HG03060 (cell line): ENCODE results near the gene SORL1.

Source experiments
- ATAC-seq: cut with Tn5 transposase; IDR thresholded peaks from one replicate; pipeline ENCODE4 v1.9.1; 2021; ENCODE audit warnings: low read depth, moderate number of reproducible peaks; ENCODE audit not compliant: unreplicated experiment

SORL1 gene

DNA sequence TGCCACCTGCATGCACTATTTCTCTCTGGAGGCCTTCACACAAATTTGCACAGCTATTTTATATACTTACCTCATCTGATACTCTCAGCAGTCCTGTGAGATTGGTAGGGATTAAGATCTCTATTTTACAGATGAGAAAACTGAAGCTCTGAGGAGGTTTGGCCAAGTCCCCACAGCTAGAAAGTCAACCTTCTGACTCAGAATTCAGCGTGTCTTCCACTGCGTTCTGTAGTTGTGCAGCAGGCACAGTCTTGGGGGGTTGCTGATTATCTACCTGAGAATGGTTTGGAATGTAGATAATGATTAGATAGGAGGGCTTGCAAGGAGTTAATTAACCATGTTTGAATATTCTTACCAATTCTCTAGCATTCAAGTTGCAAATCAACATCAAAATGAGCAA, 2.5 kb upstream of the SORL1 start:
- no peak for ATAC-seq

DNA sequence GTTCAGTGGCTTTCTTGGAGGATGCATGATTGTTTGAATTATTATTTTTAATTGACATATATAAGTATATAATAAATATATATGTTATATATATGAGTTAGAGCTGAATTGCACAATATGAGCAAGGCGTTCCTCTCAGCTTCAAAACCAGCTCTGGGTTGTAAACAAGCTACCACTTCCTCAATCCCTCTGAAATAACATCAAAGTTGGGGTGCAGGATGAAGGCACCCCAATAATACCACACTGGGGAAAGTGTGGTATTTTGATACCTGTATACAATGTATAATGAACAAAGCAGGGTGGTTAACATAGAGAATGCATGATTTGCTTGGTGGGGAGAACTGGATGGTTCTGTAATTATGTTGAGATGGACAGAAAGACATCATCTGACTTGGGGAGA, 1.7 kb upstream of the SORL1 start:
- ATAC-seq: no peak

DNA sequence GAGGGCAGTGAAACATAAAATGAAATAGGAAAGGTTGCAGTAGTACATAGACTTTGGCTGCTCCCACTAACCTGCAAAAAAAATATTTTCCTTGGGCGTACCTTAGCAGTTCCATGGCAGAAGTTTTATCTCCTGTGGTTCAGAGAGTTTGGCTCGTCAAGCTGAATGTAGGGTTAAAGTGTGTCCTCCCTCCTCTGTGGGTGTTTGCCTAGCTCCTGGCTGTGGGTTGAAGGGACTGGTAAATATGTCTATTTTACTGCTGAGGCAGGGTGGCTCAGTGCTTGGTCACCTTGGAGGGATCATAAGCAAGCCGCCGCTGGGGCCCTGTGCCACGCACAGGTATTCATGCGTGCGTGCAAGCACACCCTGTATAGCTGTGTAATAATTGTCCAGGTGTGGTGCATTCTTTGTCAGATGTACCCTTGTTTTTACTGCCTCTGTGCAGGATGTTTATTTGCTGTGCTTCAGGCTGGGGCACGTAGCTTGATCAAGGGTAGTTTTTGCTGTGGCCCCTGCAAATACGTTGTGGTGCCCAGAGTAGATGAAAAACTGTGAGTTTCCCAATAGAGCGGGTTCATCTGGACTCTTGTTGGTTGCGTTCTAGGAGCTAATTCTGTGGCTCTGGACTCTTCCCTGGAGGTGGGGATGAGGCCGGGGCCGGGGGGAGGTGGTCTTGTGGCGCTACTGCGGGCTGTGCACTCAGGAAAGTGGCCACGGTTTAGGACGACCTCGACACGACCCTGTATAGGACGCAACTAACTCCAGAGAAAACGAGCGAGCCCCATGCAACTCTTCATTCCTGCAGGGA, 732 bp upstream of the SORL1 start:
- ATAC-seq: no peak

DNA sequence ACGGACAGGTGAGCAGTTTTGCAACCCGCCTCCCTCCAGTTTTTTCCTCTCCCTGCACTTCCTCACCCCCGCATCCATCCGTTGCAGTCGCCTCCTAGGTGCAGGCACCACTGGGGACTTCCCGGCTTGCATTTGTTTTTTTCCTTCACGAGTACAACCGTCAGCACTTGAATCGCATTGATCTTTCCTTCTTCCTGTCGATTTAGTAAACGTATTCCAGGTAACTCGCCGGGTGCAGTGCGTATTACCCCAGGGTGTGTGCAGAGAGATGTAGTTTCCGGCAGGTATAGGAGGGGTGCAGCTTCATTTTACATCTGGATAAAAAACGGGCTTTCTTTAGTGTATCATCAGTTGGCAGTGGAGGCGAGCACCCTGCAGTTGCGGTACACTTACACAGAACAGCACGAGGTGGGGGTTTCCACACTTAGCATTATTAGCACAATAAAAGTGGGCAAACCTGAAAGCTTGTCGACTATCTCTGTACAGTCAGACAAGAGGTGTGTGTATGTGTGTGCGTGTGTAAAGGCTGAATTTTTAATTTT, 566 bp downstream of the SORL1 start, which contains the start of gene SORL1-AS1:
SORL1-AS1 (minus strand) TSS at position 359 of the 542 bp plus-strand sequence.
- ATAC-seq: no peak

DNA sequence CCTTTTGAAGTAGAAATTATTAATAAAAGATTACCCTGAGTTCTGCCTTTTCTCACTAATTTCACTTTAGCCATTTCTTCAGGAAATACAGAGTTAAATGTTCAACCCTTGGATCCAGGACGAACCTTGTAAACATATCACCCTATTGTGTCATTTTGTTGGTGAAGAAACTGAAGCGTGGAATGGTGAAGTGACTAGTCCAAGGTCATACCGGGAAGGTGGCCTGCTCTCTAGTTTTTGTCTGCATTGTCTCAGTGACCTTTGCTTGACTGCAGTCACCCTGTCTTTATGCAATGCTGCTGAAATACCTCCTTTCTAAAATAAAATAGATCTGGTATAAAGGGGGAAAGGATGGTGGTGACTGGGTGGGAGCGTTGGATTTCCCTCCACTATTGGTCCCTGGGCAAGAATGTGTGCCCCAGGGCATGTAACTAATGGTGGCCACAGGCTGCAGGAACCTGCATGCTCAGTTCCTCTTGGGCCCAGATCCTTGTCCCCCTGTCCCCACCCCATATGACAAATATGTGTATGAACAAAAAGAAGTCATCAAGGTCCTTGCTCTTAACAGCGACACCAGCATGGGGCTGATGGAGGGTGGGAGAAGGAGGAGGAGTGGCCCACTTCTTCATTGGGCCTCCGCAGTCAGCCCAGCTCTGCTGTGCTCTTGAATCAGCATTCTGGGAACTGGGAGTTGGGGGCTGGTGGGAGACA, 1.6 kb downstream of the SORL1 start:
- no peak for ATAC-seq

DNA sequence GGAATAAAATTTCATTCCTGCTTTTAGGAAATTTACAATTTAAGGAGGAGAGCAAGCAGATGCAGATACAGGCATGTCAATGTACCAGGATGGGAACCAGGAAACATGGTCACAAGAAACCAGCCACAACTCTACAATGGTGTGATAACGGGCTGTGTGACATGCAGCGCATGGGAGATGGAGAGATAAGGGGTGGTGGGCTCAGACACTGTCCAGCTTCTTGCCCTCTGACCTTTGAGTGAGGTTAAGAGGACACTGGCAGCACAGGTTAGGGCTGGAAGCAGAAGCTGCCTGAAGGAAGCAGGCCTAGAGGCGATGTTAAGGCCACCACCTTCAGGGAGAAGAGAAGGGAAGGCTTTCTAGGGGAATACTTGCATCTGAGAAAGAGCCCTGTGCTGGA, 3.0 kb downstream of the SORL1 start:
- ATAC-seq: no peak

DNA sequence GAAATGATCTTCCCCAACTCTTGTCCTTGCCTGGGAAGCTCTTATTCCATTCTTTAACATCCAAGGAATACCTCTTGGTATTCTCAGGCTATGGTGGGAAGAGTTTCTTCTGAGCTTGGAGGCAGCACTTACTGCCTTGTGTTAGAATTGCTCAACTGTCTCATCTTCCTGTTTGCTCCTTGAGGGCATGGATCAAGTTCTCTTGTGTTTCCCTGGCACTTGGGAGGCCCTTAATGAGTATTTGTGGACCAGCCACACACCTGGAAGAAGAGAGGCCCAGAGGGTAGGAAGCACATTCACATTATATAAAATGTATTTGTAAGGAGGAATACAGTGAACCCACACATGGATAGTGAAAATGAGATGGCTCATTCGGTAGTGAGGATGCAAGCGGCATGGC, 4.0 kb downstream of the SORL1 start:
- ATAC-seq: no peak

DNA sequence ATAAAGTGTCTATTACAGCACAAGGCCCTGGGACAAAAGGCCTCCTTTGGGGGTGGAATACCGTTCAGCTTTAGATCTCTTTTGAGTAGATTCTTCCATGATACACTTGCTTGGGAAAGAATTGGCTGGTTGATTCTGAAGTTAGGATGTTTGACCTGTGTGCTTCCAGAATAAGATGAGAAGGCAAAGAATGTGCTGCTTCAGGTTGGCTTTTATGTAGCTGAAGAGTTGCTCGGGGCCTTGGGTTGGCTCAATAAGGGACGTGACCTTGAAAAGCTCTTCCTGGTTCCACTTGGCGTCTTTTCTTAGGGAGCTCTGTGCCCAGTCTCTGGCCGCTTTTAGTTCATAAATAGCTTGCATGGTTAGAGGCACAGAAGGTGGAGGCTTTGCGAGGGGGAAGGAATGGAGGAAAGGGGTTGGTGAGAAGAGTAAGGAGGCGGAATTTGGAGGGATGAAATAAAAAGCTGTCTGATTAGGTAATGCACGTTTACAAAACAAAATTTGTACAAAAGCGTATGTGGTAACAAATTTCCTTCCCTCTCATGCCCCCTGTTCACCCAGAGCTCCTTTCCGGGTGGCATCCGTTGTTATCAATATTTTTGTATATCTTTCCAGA, 4.8 kb downstream of the SORL1 start:
- ATAC-seq: no peak

DNA sequence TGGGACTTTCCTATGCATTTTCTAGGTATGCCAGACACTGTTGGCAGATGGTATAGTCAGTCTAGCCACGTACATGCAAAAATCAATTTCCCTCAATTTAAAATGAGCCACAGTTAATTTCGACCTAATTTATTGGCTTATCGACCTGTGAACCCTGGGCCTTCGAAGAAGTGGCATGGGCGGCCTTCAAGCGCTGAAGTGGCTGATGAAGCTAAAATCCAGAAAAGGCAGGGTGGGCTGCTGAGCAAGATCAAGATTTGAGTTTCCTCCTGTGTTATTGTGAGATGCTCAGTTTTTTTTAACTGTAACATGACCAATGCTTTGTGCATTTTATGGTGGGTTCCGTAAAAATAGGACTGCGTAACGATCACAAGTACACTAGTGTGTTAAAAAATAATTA, 6.4 kb downstream of the SORL1 start:
- ATAC-seq: no peak

DNA sequence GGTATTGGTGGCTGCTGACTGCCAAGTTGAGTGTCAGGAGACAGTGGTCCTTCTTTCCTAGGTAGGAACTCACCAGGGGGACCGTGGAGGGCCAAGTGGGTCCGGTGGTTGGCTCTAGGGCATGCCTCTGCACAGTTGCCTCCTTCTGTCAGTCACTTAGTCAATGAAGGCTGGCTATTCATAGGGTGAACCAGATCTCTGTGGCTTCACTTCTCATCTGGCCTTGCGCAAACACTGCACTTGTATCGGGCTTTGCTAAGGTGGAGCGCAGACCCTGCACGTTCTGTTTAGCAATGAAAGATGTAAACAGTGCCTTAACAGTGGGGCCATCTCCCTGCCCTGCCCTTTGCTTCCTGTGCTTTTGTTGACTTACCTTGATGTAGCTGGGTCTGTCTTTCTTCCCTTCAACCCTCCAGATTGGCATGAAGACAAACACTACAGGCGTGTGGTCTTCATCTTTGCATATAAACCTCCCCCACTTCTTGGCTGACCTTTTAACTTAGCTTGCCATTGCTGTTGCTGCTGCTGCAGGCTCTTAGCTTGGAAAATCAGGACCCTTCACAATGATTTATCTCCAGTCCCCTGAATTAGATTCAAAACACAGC, 7.4 kb downstream of the SORL1 start:
- ATAC-seq: no peak

DNA sequence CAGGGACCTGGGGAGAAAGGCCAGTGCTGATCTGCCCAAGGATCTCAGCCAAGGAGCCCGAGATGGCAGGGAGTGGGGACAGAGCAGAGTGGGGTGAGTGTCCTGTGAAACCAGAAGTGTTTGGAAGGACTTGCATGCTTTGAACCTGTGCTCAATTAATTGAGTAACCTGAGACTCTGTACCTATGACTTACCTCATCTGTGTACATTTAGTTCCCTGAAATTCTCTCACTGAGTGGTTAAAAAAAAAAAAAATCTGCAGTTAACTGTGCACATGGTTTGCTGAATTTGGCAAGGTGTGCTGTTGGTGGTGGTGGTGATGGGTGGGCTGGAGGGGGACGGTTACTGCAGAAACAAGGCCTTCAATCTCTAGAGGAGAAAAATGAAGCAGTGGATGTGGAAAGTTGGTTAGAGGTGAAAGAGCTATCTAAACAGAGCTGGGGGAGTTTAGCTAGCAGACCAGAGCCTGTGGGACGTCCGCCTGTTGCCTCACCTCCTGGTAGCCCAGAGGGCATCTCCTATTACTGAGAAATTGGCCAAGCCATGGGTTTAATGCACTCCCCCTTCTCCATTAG, 8.9 kb downstream of the SORL1 start:
- no peak for ATAC-seq

DNA sequence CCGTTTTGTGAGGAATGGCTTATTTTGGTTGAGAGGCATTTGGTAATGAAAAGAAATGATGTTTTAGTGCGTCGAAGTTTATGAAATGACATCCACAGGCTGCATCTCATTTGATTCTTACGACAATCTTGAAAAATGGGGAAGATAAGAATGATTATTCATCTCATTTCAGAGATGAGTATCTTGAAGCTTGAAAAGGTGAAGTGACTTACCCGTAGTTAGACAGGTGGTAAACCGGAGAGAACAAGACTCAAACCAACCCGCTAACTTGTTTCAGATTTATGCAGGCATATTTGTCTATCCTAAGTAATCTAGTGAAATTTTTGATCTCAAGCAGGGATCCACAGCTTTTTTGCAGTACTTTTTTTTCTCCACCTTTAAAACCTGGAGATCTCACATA, 9.7 kb downstream of the SORL1 start:
- ATAC-seq: no peak

DNA sequence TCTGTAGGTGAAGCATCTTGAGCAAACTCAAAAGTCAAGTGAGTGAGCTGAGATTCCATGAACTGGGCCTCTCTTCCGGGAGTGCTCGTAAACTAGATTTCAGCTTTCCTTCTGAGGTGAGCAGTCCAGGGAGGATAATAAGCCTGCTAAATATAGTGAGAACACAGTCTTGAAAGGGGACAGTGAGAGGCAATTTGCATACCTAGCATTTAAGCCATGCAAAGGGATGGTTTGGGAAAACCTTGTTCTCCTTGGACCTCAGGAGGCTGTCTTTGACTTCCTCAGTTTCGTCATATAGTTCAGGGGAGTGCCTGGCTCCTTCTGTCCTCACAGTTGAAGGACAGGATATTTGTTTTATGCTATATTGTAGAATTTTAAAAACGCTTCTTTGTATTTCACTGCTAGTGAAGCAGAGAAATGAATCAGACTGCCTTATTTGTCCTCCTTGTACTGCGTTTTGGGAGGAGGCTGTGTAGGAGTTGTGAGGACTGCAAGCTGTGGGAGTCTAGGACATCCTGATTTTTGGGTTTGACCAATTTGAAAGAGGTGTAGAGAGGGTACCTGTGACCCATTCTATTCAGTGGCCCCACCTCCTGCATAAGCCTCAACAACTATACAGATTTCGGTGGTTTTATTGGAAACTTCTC, 11.7 kb downstream of the SORL1 start:
- ATAC-seq: peak; percentile 1

DNA sequence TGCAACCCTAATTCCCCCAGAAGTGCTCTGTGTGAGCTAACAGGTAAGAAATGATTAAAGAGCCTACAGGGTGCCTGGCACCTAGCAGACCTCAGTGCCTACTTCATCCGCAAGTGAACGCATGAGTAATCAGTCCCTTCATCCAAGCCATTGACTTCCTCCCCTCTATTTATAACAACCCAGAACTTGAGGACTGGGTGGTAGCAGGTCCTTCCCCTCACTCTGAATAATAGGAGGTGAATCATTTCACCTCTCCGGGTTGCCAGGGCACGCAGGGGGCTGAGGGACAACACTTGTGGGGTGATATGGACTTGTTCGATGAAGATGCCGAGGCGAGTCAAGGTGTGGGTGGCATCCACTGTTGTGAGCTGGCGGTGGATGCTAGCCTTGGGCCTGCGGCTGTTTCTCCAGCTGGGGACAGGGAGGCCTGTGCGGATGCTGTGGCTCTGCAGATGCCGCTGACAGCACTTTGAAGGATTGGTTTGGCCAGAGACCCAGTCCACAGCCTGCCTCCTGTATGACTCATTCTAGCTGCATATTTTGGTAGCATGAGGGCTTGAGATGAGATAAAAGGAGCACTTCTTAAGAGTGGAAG, 12.3 kb downstream of the SORL1 start:
- ATAC-seq: peak; percentile 39

DNA sequence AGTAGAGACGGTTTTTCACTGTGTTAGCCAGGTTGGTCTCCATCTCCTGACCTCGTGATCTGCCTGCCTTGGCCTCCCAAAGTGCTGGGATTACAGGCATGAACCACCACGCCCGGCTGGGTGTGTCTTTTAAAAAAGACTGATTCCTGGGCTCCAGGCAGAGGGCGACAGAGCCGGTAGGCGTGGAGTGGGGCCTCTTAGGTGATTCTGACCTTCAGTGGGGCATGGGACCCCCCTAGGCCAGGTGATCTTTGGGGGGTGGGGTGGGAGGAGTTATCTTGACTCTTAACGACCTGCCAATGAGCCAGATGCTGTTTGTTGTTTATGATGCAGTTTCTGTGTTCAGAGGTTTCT, 13.6 kb downstream of the SORL1 start:
- ATAC-seq: no peak

DNA sequence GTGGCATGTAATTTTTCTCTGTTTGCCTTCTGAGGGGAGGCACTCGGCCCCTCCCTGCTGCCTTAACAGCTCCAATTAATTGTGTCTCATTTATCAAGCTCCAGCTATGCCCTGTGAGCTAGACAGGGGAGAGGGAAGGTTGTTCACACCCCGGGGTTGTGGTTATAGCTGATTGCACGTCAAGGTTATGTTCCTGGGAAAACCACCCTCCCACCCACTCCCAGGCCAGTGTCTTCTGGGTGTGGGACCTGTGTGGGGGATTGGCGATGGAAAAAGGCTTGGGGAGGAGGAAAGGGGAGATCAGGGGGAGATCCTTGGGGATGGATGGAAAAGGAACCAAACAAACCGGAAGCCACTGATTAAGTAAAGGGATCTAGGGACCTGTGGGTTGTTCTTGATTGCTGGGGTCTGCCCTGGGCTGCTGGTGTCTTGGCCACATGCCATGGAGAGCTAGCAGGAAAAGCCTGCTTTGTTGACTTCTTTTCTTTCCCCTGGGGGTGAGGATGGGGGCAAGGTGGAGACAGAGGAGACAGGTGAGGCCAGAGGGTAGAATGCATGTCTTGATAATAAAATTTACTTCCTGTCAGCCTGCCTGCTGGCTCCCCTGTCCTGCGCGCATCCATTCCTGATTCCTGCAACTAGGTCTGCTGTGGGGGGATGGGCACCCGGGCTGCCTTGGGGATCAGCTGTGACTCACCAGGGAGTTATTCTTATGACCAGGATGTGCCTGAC, 14.1 kb downstream of the SORL1 start:
- no peak for ATAC-seq

DNA sequence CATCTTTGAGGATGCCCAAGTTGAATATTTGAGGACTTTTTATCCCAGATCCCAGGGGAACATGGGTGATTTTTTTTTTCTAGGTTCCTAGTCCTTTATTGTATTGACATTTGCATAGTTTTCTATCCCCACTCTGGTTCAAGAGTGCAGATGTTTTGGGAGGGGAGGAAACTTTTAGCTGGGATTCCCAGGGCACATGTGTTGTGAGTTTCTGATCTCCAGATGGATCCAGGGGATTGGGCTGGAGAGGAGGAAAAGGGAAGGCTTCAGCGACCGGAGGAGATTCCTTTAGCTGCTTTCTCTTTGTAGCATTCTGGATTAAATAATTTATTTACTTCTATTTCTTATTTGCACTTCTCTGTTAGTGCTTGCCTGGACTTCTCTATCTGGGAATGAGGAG, 15.4 kb downstream of the SORL1 start:
- ATAC-seq: no peak

DNA sequence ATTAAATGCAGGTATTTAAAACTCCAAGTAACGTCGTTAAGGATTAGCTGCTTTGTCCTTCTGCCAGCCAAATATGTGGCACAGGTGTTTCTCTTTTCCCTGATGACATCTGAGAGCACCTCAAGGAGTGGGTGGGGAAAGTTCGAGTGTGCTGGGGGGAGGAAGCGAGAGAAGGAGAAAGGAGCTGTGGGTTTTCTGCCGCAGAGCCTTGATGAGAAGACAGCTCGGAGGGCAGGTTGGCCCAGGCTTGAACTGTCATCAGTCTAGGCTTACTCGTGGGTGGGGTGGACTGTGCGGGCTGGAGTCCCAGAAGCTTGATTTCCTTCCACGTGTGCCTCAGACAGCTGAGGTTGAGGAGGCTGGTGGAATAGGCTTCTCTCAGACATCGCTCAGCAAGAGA, 15.9 kb downstream of the SORL1 start:
- no peak for ATAC-seq

DNA sequence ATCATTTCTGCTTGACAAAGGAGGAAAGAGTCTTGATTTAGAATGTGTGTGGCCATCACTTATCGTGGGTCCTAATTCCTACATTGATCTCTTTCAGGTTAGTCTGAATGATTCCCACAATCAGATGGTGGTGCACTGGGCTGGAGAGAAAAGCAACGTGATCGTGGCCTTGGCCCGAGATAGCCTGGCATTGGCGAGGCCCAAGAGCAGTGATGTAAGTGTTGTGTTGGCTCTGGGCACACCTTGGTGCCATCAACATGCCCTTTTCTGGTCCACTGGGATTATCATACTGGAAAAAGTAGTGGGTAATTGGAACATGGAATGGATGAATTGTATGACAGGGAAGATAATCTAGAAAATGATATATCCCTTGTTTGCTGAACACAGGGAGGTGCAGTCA, 17.8 kb downstream of the SORL1 start:
- no peak for ATAC-seq
